Activated CD4-positive, alpha-beta T cell treated with anti-CD3 and anti-CD28 coated beads for 4 hours (primary cell): Measurements from ENCODE around the gene YBEY.

ENCODE experiments used
- DNase-seq, 2 donors: peaks; one replicate each; pipeline ENCODE4 v3.0.0-alpha.2; 2020

Gene YBEY

DNA sequence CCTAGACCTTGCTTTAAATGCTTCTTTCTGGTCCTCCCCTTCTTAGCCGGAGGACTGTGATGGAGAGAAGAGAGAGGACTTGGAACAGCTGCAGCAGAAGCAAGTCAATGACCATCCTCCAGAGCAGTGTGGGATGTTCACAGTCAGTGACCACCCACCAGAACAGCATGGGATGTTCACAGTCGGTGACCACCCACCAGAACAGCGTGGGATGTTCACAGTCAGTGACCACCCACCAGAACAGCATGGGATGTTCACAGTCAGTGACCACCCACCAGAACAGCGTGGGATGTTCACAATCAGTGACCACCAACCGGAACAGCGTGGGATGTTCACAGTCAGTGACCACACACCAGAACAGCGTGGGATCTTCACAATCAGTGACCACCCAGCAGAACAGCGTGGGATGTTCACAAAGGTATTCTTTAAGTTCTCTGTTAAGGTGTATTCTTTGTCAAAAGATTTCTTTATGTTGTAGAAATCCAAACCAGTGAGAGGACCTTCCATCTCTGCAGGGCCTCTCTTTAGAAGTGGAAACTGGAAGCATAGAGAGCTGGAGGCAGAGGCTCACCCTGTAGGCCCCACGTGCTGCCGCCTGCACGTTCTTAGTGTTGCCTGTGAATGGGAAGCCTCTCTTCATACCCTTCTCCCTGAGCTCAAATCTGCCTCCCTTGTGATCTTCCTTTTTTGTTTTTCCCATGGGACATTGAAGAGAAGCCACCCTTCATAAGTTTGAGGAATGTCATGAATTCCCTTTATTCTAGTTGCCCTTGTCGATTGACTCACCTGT lies 48.4 kb downstream of the YBEY start:
- DNase-seq, result no peak

DNA sequence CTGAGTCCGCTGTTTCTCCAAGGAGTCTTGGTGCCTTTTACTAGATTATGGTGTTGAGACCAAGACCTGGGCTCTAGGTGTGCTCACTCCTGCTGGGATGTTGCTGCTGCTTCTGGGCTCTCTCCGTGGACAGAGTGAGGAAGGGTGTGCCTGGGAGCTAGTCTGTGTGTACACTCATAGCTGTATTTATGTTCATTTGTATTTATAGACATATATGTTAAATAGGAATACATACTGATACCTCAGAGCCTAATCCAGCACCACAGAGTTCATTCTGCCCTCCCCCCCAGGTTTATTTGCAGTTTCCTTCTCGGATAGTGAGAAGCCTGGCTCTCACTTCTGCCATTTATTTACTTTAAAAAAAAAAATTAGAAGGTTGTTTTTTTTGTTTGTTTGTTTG lies 50.5 kb downstream of the YBEY start:
- no peak for DNase-seq

DNA sequence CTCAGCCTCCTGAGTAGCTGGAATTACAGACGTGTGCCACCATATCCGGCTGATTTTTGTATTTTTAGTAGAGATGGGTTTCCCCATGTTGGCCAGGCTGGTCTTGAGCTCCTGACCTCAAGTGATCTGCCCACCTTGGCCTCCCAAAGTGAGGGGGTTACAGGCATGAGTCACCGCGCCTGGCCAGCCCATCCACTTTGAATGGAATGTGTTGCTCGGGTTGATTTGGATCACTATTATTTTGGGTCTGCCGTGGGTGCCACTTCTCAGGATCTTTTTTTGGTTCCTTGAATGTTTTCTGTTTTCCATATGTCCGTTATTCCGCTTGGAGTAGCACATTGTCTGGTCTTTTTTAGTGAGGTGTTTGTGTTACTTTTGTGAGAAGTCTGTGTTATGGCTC lies 54.9 kb downstream of the YBEY start:
- no peak for DNase-seq

- no peak for DNase-seq
Measured at GRCh38 chr21:46344219-46344915, 58.2 kb downstream of the YBEY start.

- no peak for DNase-seq
Measured at GRCh38 chr21:46345861-46346260, 59.7 kb downstream of the YBEY start.

DNA sequence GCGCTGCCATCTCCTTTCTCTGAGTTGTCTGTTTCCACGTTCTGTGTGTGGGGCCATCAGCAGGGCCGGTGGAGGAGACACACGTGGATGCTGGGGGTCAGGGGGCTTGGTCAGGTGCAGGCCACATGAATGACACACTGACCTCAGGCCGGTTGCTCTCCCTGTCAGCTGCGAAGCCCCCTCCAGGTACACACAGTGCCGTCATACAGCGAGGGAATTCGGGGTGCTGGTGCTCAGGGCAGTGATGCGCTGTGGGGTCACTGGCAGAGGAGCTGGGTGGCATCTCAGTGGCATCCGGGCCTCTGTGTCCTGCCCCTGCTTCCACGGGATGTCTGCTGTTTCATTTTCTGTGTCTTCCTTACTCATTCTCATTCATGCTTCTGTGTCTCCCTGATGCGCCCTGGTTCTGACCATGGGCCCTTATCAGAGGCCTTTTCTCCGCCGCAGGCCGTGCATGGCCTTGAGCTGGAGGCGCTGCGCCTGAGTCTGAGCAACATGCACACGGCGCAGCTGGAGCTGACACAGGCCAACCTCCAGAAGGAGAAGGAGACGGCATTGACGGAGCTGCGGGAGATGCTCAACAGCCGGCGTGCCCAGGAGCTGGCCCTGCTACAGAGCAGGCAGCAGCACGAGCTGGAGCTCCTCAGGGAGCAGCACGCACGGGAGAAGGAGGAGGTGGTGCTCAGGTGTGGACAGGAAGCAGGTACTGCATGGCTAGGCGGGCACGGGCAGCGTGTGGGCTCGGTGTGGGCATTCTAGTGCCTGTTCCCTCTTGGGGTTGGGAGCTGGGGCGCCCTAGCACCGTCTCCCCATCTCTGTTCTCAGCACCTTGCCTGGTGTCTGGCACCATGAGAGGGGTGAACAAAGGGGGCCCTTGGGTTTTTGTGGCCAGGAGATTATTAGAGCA lies 60.4 kb downstream of the YBEY start:
- no peak for DNase-seq

DNA sequence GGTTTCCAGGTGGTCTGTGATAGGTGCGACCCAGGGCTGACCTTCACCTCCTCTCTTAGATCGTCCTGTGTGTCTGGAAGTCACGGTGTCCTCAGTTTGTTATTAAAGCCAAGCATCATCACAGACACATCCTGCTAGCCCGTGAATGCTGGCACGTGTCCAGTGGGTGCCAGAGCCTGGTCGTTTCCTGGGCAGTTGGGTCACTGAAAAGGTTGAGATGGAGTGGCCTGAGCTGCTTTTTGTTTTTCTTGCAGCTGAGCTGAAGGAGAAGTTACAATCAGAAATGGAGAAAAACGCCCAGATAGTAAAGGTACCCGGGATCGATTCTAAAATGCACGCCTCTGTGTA lies 61.0 kb downstream of the YBEY start:
- DNase-seq, result no peak
